Naive thymus-derived CD8-positive, alpha-beta T cell (primary cell): ENCODE data around the gene PAGR1. TPM values are rescaled to one million over a fixed set of nuclear protein-coding genes. Genes with fewer than 3 reads are reported as not detected.

Source experiments
- ATAC-seq, 2 donors: fragments of 150-1000 bp; cut with Tn5 transposase in 1 of 2; sonication (Bioruptor Pico), chemical (Tn5 transposase) in 1 of 2; 1 replicate in 1 of 2; 2 replicates in 1 of 2; pipeline ENCODE4 v1.10.0; 2021; ENCODE audit warnings: mild to moderate bottlenecking in 2 of 2, moderate library complexity in 2 of 2
- POLR2A ChIA-PET: fragments of 350-600 bp; sonication (Branson Sonifier 250); formaldehyde crosslinking; loops from one replicate; lab custom pipeline; 2021; ENCODE audit warnings: antibody characterized with exemption; lab: Charles Lee
- DNase-seq, 10 donors: peaks; one replicate each; pipeline versions ENCODE4 v3.0.0 to v3.0.0-alpha.2; 2020 to 2022
- H3K27ac Mint-ChIP-seq, 10 donors: one replicate each; pipeline ENCODE4 v1.8.0; 2020 to 2022; ENCODE audit warnings: mild to moderate bottlenecking in 10 of 10, mixed read lengths in 10 of 10, moderate library complexity in 4 of 10, inconsistent platforms in 1 of 10
- H3K27me3 Mint-ChIP-seq, 5 donors: one replicate each; pipeline ENCODE4 v1.8.0; 2021 to 2022; ENCODE audit warnings: mixed read lengths in 5 of 5
- H3K36me3 Mint-ChIP-seq, 3 donors: one replicate each; pipeline ENCODE4 v1.8.0; 2020 to 2022; ENCODE audit warnings: mixed read lengths in 3 of 3, mild to moderate bottlenecking in 2 of 3, inconsistent platforms in 1 of 3
- H3K4me1 Mint-ChIP-seq, 4 donors: one replicate each; pipeline ENCODE4 v1.8.0; 2021 to 2022; ENCODE audit warnings: mixed read lengths in 4 of 4
- H3K4me3 Mint-ChIP-seq, 10 donors: one replicate each; pipeline ENCODE4 v1.8.0; 2020 to 2022; ENCODE audit warnings: mild to moderate bottlenecking in 10 of 10, mixed read lengths in 10 of 10, moderate library complexity in 6 of 10, inconsistent platforms in 1 of 10
- H3K9me3 Mint-ChIP-seq, 9 donors: one replicate each; pipeline ENCODE4 v1.8.0; 2020 to 2022; ENCODE audit warnings: mixed read lengths in 9 of 9, mild to moderate bottlenecking in 3 of 9, inconsistent platforms in 1 of 9, moderate library complexity in 1 of 9
- polyA plus RNA-seq, 3 donors: library from polyadenylated mRNA; unstranded; fragments of 300-500 nt; fragmentation: Illumina TruSeq; gene quantifications; one replicate each; pipeline ENCODE4 v1.2.3, GENCODE V29; 2021
- total RNA-seq, 8 experiments: library from RNA in 2 of 8; stranded (reverse) in 2 of 8; gene quantifications; one replicate each; pipeline ENCODE4 v1.2.3 and lab custom pipeline; 2021 to 2026

PAGR1 gene
- total and polyA plus RNA-seq, 5 experiments from 2014 or later, result 31.3 to 57.5 (median 51.4) TPM

DNA sequence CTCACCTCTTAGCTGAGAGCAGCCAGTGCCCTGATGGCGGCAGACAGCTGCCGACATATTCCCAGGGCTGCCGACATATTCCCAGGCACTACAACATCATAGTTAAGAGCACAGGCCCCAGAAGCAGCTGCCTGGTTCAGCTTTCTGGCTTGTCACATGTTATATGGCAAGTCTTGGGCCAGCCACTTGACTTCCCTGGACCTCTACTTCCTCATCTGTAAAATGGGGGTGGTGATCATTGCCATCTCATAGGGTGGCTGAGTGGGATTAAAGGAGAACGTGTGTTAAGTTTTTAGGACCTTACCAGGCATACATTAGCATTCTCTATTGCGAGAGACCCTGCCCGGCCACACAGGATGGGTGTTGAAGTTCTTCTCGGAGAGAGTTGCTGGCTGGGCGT lies 28.0 kb downstream of the PAGR1 start:
- Mint-ChIP-seq H3K4me1 (peaks cover 6 to 15% (median 9%) of the 10 kb centered on the region in 4 donors), H3K27ac (peak overlapping the region in 6 of 10 donors; percentile 5 to 83 (median 72)), H3K27me3 (no peaks in the 10 kb centered on the region), H3K36me3 (peaks cover 0 to 83% (median 10%) of the 10 kb centered on the region in 3 donors), H3K4me3 (no peak overlapping the region), H3K9me3 (no peaks in the 10 kb centered on the region)
- POLR2A ChIA-PET, result interaction anchor here (1.9 to 7.6 kb wide), 3 partner anchors 17 to 36 kb away, joined by 5 to 49 read pairs (median 6); no protein-coding TSS in a partner anchor
- DNase-seq (no peak), ATAC-seq (no peak)

- H3K36me3 Mint-ChIP-seq, result peaks cover 0 to 78% (median 9%) of the 10 kb centered on the region in 3 donors
- no peak overlapping the region for H3K4me3 Mint-ChIP-seq
- no peaks in the 10 kb centered on the region for H3K9me3 Mint-ChIP-seq
- H3K27me3 Mint-ChIP-seq, result no peaks in the 10 kb centered on the region
- H3K4me1 Mint-ChIP-seq, result peaks cover 6 to 15% (median 9%) of the 10 kb centered on the region in 4 donors
- no peak for DNase-seq
- POLR2A ChIA-PET, result interaction anchor here (0.6 to 7.6 kb wide), 5 partner anchors 9 to 37 kb away, joined by 3 to 49 read pairs (median 5); no protein-coding TSS in a partner anchor
- no peak for ATAC-seq
- peak overlapping the region in 3 of 10 donors; percentile 18 to 81 (median 78) for H3K27ac Mint-ChIP-seq
These were observed 28.8 kb downstream of the PAGR1 start for GRCh38 chr16:29844575-29845331.

DNA sequence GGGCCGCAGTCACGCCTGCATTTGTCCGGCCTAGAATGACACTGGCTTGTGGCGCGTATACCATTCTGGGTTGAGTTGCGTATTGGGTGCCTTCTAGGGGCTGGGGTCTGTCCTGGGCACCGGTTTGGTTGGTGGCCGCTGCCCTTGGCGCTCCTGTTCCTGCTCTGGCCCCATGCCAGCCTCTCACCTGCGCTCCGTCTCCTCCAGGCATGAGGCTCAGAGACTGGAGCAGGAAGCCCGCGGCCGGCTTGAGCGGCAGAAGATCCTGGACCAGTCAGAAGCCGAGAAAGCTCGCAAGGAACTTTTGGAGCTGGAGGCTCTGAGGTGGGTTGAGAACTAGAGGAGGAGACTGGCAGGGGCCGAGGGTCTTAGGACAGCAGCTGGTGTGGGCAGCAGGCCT lies 29.7 kb downstream of the PAGR1 start:
- POLR2A ChIA-PET, result interaction anchor here (0.6 to 7.6 kb wide), 4 partner anchors 10 to 55 kb away, joined by 4 to 49 read pairs (median 17); partner anchors contain the start of gene KIF22
- DNase-seq (no peak), ATAC-seq (no peak)
- peaks cover 6 to 15% (median 11%) of the 10 kb centered on the region in 4 donors for H3K4me1 Mint-ChIP-seq
- H3K27me3 Mint-ChIP-seq, result no peaks in the 10 kb centered on the region
- no peaks in the 10 kb centered on the region for H3K9me3 Mint-ChIP-seq
- peaks cover 0 to 72% (median 9%) of the 10 kb centered on the region in 3 donors for H3K36me3 Mint-ChIP-seq
- no peak overlapping the region for H3K4me3 Mint-ChIP-seq
- peak overlapping the region in 3 of 10 donors; percentile 18 to 78 (median 65) for H3K27ac Mint-ChIP-seq

GRCh38 chr16:29848420-29849297 lies 32.7 kb downstream of the PAGR1 start:
- POLR2A ChIA-PET, result interaction anchor here (0.6 to 8.1 kb wide), 19 partner anchors 9 to 827 kb away, joined by 3 to 102 read pairs (median 3); partner anchors contain the start of genes CDIPT, KIF22, MAZ and MVP
- peak; percentile 64 to 90 (median 80) for DNase-seq
- peaks cover 6 to 12% (median 8%) of the 10 kb centered on the region in 4 donors for H3K4me1 Mint-ChIP-seq
- H3K9me3 Mint-ChIP-seq, result no peaks in the 10 kb centered on the region
- H3K4me3 Mint-ChIP-seq, result peak overlapping the region in 1 of 10 donors; percentile 19
- H3K27ac Mint-ChIP-seq, result peak overlapping the region; percentile 40 to 88 (median 68)
- H3K36me3 Mint-ChIP-seq, result peaks cover 0 to 48% (median 9%) of the 10 kb centered on the region in 3 donors
- no peaks in the 10 kb centered on the region for H3K27me3 Mint-ChIP-seq
- peak; percentile 96 to 98 for ATAC-seq

- Mint-ChIP-seq H3K27ac (peak overlapping the region in 7 of 10 donors; percentile 11 to 88 (median 63)), H3K27me3 (no peaks in the 10 kb centered on the region), H3K36me3 (peaks cover 0 to 41% (median 5%) of the 10 kb centered on the region in 3 donors), H3K4me1 (peaks cover 6 to 10% (median 8%) of the 10 kb centered on the region in 4 donors), H3K9me3 (no peaks in the 10 kb centered on the region), H3K4me3 (no peak overlapping the region)
- POLR2A ChIA-PET, result interaction anchor here (0.6 to 8.1 kb wide), 11 partner anchors 14 to 827 kb away, joined by 3 to 102 read pairs (median 8); partner anchors contain the start of genes CDIPT, KIF22, MAZ and MVP
- no peak for ATAC-seq
- DNase-seq, result no peak
These were observed 33.6 kb downstream of the PAGR1 start for GRCh38 chr16:29849505-29849904.

- no peak overlapping the region for H3K4me3 Mint-ChIP-seq
- DNase-seq (no peak), ATAC-seq (no peak)
- H3K27ac Mint-ChIP-seq, result peak overlapping the region in 1 of 10 donors; percentile 48
- H3K9me3 Mint-ChIP-seq, result no peaks in the 10 kb centered on the region
- POLR2A ChIA-PET, result interaction anchor here (0.6 to 8.1 kb wide), 6 partner anchors 12 to 1620 kb away, joined by 3 to 87 read pairs (median 4); partner anchors contain the start of genes CDIPT, DCTPP1 and MAZ
- H3K4me1 Mint-ChIP-seq, result peaks cover 6 to 8% (median 6%) of the 10 kb centered on the region in 4 donors
- peaks cover 0 to 27% (median 0%) of the 10 kb centered on the region in 3 donors for H3K36me3 Mint-ChIP-seq
- H3K27me3 Mint-ChIP-seq, result no peaks in the 10 kb centered on the region
These were observed 35.0 kb downstream of the PAGR1 start for GRCh38 chr16:29850998-29851397.

DNA sequence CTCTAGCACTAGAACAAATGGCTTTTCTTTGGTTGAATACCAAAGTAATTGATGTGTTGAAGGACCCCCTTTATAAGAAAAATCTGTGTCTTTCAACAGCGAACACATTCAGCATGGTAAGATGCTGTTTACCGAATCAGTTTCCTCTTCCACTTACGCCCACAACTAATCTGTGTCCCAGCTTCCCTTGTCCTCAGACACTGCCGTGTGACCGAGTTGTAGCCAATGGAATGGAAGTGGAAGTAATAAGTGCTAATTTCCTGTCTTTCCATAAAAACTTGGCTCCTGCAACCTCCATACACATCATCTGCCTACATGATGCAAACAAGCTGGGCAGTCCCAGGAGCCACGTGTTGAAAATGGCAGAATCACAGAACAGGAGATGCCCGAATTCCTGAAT lies 36.7 kb downstream of the PAGR1 start:
- Mint-ChIP-seq H3K9me3 (no peaks in the 10 kb centered on the region), H3K4me3 (no peak overlapping the region), H3K27me3 (no peaks in the 10 kb centered on the region), H3K4me1 (peaks cover 6 to 8% (median 6%) of the 10 kb centered on the region in 4 donors), H3K27ac (no peak overlapping the region), H3K36me3 (peaks cover 0 to 19% (median 0%) of the 10 kb centered on the region in 3 donors)
- ATAC-seq, result no peak
- POLR2A ChIA-PET, result interaction anchor here (0.6 to 8.1 kb wide), 5 partner anchors 10 to 152 kb away, joined by 3 to 87 read pairs (median 4); partner anchors contain the start of genes CDIPT, KIF22 and MAZ
- DNase-seq, result no peak

DNA sequence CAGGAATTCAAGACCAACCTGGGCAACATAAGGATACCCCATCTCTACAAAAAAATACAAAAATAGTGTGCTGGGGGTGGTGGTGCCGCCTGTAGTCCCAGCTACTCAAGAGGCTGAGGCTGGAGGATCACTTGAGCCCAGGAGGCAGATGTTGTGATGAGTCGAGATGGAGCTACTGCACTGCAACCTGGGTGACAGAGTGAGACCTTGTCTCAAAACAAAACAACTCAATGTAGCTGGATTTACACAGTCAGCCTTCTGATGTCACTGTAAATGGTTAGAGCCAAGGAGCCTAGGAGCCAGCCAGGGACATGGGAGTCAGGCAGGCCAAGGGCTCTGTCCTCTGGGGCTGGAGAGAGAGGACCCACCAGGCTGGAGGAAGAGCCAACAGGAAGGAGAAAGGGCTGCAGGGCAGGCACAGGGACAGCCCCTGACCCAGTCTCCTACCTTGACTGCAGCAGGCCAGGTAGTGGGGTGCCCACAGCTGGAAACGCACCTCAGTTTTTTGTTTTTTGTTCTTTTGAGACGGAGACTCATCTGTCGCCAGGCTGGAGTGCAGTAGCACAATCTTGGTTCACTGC lies 38.7 kb downstream of the PAGR1 start:
- POLR2A ChIA-PET, result interaction anchor here (0.6 to 0.7 kb wide), 3 partner anchors 13 to 152 kb away, joined by 3 to 7 read pairs (median 4); no protein-coding TSS in a partner anchor
- Mint-ChIP-seq H3K27ac (peak overlapping the region in 3 of 10 donors; percentile 32 to 37 (median 34)), H3K27me3 (no peaks in the 10 kb centered on the region), H3K9me3 (no peaks in the 10 kb centered on the region), H3K36me3 (peaks cover 0 to 22% (median 8%) of the 10 kb centered on the region in 3 donors), H3K4me1 (peaks cover 0 to 5% (median 2%) of the 10 kb centered on the region in 4 donors), H3K4me3 (no peak overlapping the region)
- DNase-seq (no peak), ATAC-seq (no peak)

GRCh38 chr16:29857133-29857760 lies 41.3 kb downstream of the PAGR1 start:
- Mint-ChIP-seq H3K9me3 (no peaks in the 10 kb centered on the region), H3K4me1 (peaks cover 4 to 28% (median 18%) of the 10 kb centered on the region in 4 donors), H3K4me3 (no peak overlapping the region), H3K36me3 (peaks cover 0 to 33% (median 8%) of the 10 kb centered on the region in 3 donors), H3K27ac (peak overlapping the region in 2 of 10 donors; percentile 25 to 56), H3K27me3 (no peaks in the 10 kb centered on the region)
- DNase-seq (no peak), ATAC-seq (no peak)
- POLR2A ChIA-PET, result interaction anchor here (0.9 kb wide), 2 partner anchors 33 to 49 kb away, joined by 3 read pairs; no protein-coding TSS in a partner anchor

- H3K27ac Mint-ChIP-seq, result peak overlapping the region in 3 of 10 donors; percentile 25 to 72 (median 34)
These were observed 42.3 kb downstream of the PAGR1 start for GRCh38 chr16:29858149-29858849.

More at GRCh38 chr16:29858149-29858849, 42.3 kb downstream of the PAGR1 start:
- no peaks in the 10 kb centered on the region for H3K9me3 Mint-ChIP-seq
- POLR2A ChIA-PET, result interaction anchor here (0.6 kb wide), 1 partner anchor 47 kb away, joined by 3 read pairs; no protein-coding TSS in a partner anchor
- peak overlapping the region in 2 of 10 donors; percentile 26 to 37 for H3K4me3 Mint-ChIP-seq
- no peak for ATAC-seq
- H3K27me3 Mint-ChIP-seq, result no peaks in the 10 kb centered on the region
- no peak for DNase-seq
- peaks cover 0 to 33% (median 8%) of the 10 kb centered on the region in 3 donors for H3K36me3 Mint-ChIP-seq
- H3K4me1 Mint-ChIP-seq, result peaks cover 4 to 33% (median 26%) of the 10 kb centered on the region in 4 donors
